PC-3 (cell line): ENCODE results near the gene XPC.

Experiments used
- EZH2 ChIP-seq: fragments of 300-600 bp; sonication (generic); IDR thresholded peaks from one replicate; pipeline ENCODE4 v1.6.1; 2017; ENCODE audit warnings: antibody characterized with exemption, mild to moderate bottlenecking, low read length; ENCODE audit not compliant: unreplicated experiment
- EZH2phosphoT487 ChIP-seq: fragments of 300-600 bp; sonication (generic); IDR thresholded peaks from 2 replicates; pipeline ENCODE4 v1.6.1; 2018; ENCODE audit warnings: mild to moderate bottlenecking, antibody characterized with exemption, low read length, borderline replicate concordance
- TF ChIP-seq, protein P1 (sequence below): fragments of 300-600 bp; sonication (generic); conservative IDR thresholded peaks from 2 replicates; pipeline ENCODE4 v1.5.1; 2017; ENCODE audit warnings: antibody characterized with exemption, low read depth, mild to moderate bottlenecking, low read length

DNA sequence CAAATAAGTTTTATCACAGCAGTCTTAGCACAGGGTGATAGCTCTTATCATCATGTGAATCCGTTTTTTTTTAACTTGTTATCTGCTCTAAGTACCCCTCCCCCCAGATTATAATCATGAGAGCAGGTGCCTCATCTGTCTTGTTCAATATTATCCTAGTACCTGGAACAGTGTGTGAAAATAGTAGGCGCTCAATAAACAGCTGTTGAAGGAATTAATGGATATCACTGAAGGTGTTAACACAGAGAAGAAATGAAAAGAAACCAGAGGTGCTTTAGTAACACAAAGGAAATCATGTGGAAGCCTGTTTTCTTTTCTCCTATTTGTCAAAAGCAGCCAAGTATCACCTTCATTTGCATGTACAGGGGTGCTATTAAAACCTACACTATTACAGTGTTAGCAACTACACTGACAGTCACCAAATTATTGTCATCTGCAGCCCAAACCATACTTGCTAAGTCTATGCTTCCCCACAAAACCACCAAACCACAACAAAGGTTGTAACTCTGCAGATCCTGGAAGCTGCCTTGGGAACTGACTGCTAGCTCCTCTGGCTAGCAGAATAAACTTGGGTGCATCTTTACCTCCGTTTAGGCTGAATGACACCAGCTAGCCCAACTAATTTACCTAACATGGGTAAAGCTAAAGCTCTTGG lies 2.9 kb downstream of the XPC start:
- TF ChIP-seq, protein P1, sequence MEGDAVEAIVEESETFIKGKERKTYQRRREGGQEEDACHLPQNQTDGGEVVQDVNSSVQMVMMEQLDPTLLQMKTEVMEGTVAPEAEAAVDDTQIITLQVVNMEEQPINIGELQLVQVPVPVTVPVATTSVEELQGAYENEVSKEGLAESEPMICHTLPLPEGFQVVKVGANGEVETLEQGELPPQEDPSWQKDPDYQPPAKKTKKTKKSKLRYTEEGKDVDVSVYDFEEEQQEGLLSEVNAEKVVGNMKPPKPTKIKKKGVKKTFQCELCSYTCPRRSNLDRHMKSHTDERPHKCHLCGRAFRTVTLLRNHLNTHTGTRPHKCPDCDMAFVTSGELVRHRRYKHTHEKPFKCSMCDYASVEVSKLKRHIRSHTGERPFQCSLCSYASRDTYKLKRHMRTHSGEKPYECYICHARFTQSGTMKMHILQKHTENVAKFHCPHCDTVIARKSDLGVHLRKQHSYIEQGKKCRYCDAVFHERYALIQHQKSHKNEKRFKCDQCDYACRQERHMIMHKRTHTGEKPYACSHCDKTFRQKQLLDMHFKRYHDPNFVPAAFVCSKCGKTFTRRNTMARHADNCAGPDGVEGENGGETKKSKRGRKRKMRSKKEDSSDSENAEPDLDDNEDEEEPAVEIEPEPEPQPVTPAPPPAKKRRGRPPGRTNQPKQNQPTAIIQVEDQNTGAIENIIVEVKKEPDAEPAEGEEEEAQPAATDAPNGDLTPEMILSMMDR: no peak
- TF ChIP-seq EZH2 (no peak), EZH2phosphoT487 (no peak)
